Mesenchymal stem cell (in vitro differentiated cells and primary cell): ENCODE data around the gene ADAM23.

Experiments
- DNase-seq: peaks from one replicate; pipeline ENCODE4 v3.0.0-alpha.2; 2013
- H2AFZ ChIP-seq: one replicate; pipeline ENCODE4 v1.6.1; 2013; ENCODE audit warnings: low read depth, mild to moderate bottlenecking, control low read depth, inconsistent platforms, low read length, moderate library complexity
- H2AK5ac ChIP-seq: 2 replicates; pipeline ENCODE4 v1.6.1; 2013; ENCODE audit warnings: low read length, moderate library complexity, mild to moderate bottlenecking, inconsistent platforms; ENCODE audit not compliant: severe bottlenecking
- H2BK120ac ChIP-seq: one replicate; pipeline ENCODE4 v1.6.1; 2013; ENCODE audit warnings: low read depth, mild to moderate bottlenecking, inconsistent platforms, low read length, moderate library complexity
- H2BK12ac ChIP-seq, 2 experiments: one replicate each; pipeline ENCODE4 v1.6.1; 2013; ENCODE audit warnings: inconsistent platforms in 2 of 2, low read length in 2 of 2, mild to moderate bottlenecking in 2 of 2, moderate library complexity in 2 of 2, control low read depth in 1 of 2
- H2BK15ac ChIP-seq: one replicate; pipeline ENCODE4 v1.6.1; 2013; ENCODE audit warnings: mild to moderate bottlenecking, low read depth, inconsistent platforms; ENCODE audit not compliant: poor library complexity, severe bottlenecking
- H2BK5ac ChIP-seq: 2 replicates; pipeline ENCODE4 v1.6.1; 2013; ENCODE audit warnings: low read depth, mild to moderate bottlenecking, low read length, control low read depth, inconsistent platforms; ENCODE audit not compliant: poor library complexity, severe bottlenecking
- H3K14ac ChIP-seq, 2 experiments: one replicate each; pipeline ENCODE4 v1.6.1; 2013; ENCODE audit warnings: inconsistent platforms in 2 of 2, low read length in 2 of 2, control low read depth in 1 of 2, mild to moderate bottlenecking in 1 of 2, moderate library complexity in 1 of 2
- H3K18ac ChIP-seq, 2 experiments: one replicate each; pipeline ENCODE4 v1.6.1; 2013; ENCODE audit warnings: inconsistent platforms in 2 of 2, low read length in 2 of 2, control low read depth in 1 of 2, low read depth in 1 of 2, mild to moderate bottlenecking in 1 of 2
- H3K23ac ChIP-seq, 2 experiments: one replicate each; pipeline ENCODE4 v1.6.1; 2013; ENCODE audit warnings: inconsistent platforms in 2 of 2, low read length in 2 of 2, mild to moderate bottlenecking in 2 of 2, moderate library complexity in 2 of 2, control low read depth in 1 of 2
- H3K27ac ChIP-seq: 2 replicates; pipeline ENCODE4 v1.5.1; 2013; ENCODE audit warnings: mild to moderate bottlenecking, moderate library complexity, low read length, control low read depth, inconsistent platforms; ENCODE audit not compliant: poor library complexity, severe bottlenecking
- H3K27me3 ChIP-seq, 2 experiments: 2 replicates each; pipeline versions ENCODE4 v1.6.1 to v1.7.0; 2013; ENCODE audit warnings: low read length in 2 of 2, mild to moderate bottlenecking in 2 of 2, moderate library complexity in 2 of 2, control low read depth in 1 of 2, inconsistent platforms in 1 of 2; ENCODE audit not compliant: control insufficient read depth in 1 of 2, insufficient read depth in 1 of 2
- H3K36me3 ChIP-seq, 2 experiments: 2 replicates each; pipeline versions ENCODE4 v1.6.1 to v1.7.0; 2013; ENCODE audit warnings: low read length in 2 of 2, control low read depth in 1 of 2, inconsistent platforms in 1 of 2, low read depth in 1 of 2, mild to moderate bottlenecking in 1 of 2; ENCODE audit not compliant: insufficient read depth in 2 of 2, control insufficient read depth in 1 of 2
- H3K4ac ChIP-seq, 2 experiments: one replicate each; pipeline ENCODE4 v1.6.1; 2013; ENCODE audit warnings: inconsistent platforms in 2 of 2, low read length in 2 of 2, mild to moderate bottlenecking in 2 of 2, moderate library complexity in 2 of 2, control low read depth in 1 of 2, low read depth in 1 of 2
- H3K4me1 ChIP-seq: 2 replicates; pipeline ENCODE4 v1.6.1; 2013; ENCODE audit warnings: low read depth, low read length, control low read depth; ENCODE audit not compliant: control insufficient read depth, insufficient read depth
- H3K4me2 ChIP-seq: 2 replicates; pipeline ENCODE4 v1.6.1; 2013; ENCODE audit warnings: low read length, mild to moderate bottlenecking, inconsistent platforms; ENCODE audit not compliant: poor library complexity, severe bottlenecking
- H3K4me3 ChIP-seq, 2 experiments: 2 replicates each; pipeline versions ENCODE4 v1.5.1 to v1.7.0; 2013; ENCODE audit warnings: low read length in 2 of 2, mild to moderate bottlenecking in 2 of 2, control low read depth in 1 of 2, low read depth in 1 of 2; ENCODE audit not compliant: insufficient read depth in 1 of 2
- H3K79me1 ChIP-seq: replicated peaks from 2 replicates; pipeline ENCODE4 v1.6.1; 2013; ENCODE audit warnings: mild to moderate bottlenecking, control low read depth, low read length, inconsistent platforms; ENCODE audit not compliant: poor library complexity, severe bottlenecking
- H3K9ac ChIP-seq: 2 replicates; pipeline ENCODE4 v1.7.0; 2013; ENCODE audit warnings: mild to moderate bottlenecking, low read length, moderate library complexity
- H3K9me3 ChIP-seq: 2 replicates; pipeline ENCODE4 v1.7.0; 2013; ENCODE audit warnings: mild to moderate bottlenecking, low read length; ENCODE audit not compliant: control insufficient read depth
- H4K8ac ChIP-seq: one replicate; pipeline ENCODE4 v1.6.1; 2013; ENCODE audit warnings: inconsistent platforms, mild to moderate bottlenecking, low read length, moderate library complexity
- H4K91ac ChIP-seq: one replicate; pipeline ENCODE4 v1.6.1; 2013; ENCODE audit warnings: mild to moderate bottlenecking, low read length, inconsistent platforms
- WGBS: methylation state at CpG from one replicate; pipeline ENCODE4 v1.1.7; 2013; ENCODE audit warnings: mixed read lengths; 5-methylcytosine and 5-hydroxymethylcytosine counted together

The ADAM23 gene

DNA sequence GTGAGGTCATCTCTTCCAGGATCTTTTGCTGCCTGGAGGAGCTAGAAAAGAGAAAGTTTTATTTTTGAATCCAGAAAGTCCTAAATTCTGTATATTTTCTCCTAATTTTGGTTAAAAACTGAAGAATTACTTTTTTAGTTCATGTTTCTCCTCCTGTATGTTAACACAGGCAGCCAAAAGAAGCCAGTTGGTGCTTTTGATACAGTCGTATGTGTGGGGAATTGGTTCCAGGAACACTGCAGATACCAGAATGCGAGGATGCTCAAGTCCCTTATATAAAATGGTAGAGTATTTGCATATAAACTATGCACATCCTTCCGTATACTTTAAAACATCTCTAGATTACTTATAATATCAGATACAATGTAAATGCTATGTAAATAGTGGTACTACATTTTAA is 22.6 kb upstream of the ADAM23 start:
- Histone ChIP-seq H3K9ac (no peak overlapping the region), H3K4me3 (no peak overlapping the region), H3K4me2 (no peak overlapping the region), H3K27me3 (no peaks in the 10 kb centered on the region), H2AK5ac (no peak overlapping the region), H4K8ac (no peak overlapping the region), H3K79me1 (no peaks in the 10 kb centered on the region), H3K27ac (no peak overlapping the region), H3K4me1 (no peaks in the 10 kb centered on the region), H3K4ac (peak overlapping the region in 1 of 2 experiments; percentile 51), H3K23ac (no peak overlapping the region), H3K18ac (no peak overlapping the region), H2AFZ (no peak overlapping the region), H2BK12ac (peak overlapping the region in 1 of 2 experiments; percentile 75), H3K36me3 (no peaks in the 10 kb centered on the region), H2BK5ac (no peak overlapping the region), H3K14ac (no peak overlapping the region), H2BK15ac (no peak overlapping the region), H2BK120ac (no peak overlapping the region), H4K91ac (no peak overlapping the region), H3K9me3 (peaks cover 8% of the 10 kb centered on the region)
- DNase-seq = no peak
- 80% methylated on average over 1 of the region's 3 CpGs for WGBS

- Histone ChIP-seq H3K4me2 (no peak overlapping the region), H2AFZ (no peak overlapping the region), H3K36me3 (no peaks in the 10 kb centered on the region), H3K18ac (no peak overlapping the region), H3K4ac (no peak overlapping the region), H2AK5ac (no peak overlapping the region), H3K4me3 (no peak overlapping the region), H3K14ac (no peak overlapping the region), H3K9ac (no peak overlapping the region), H2BK15ac (no peak overlapping the region), H3K23ac (no peak overlapping the region), H2BK120ac (no peak overlapping the region), H2BK5ac (no peak overlapping the region), H2BK12ac (no peak overlapping the region), H3K27me3 (no peaks in the 10 kb centered on the region), H3K9me3 (peaks cover 8% of the 10 kb centered on the region), H3K4me1 (no peaks in the 10 kb centered on the region), H4K8ac (no peak overlapping the region), H4K91ac (no peak overlapping the region), H3K27ac (no peak overlapping the region), H3K79me1 (no peaks in the 10 kb centered on the region)
- DNase-seq = peak; percentile 85
Measured at GRCh38 chr2:206422493-206422892, 20.8 kb upstream of the ADAM23 start.

DNA sequence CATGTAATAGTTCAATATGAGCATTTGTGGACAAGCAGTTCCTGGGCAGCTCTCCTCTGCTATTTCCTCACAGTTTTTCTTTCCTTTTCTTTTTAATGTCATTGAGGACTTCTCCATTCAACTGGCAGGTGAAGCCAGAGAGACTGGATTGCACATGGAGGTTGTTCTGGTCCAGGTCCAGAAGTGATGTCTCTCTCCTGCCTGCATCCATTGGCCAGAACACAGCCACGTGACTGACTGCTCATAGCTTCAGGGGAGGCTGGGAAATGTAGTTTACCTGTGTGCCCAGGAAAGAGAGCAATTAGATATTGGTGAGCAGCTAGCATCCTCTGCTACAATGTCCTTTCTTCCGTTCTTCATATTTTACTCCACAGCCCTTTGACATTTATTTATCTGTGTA is 20.2 kb upstream of the ADAM23 start:
- Histone ChIP-seq H4K91ac (peak overlapping the region; percentile 99), H2BK5ac (no peak overlapping the region), H2AK5ac (no peak overlapping the region), H2BK15ac (no peak overlapping the region), H3K27ac (no peak overlapping the region), H3K27me3 (no peaks in the 10 kb centered on the region), H2BK12ac (peak overlapping the region; percentile 6 to 80), H2BK120ac (no peak overlapping the region), H2AFZ (no peak overlapping the region), H3K18ac (peak overlapping the region; percentile 44 to 79), H3K36me3 (no peaks in the 10 kb centered on the region), H3K4me3 (no peak overlapping the region), H3K4me2 (no peak overlapping the region), H3K23ac (no peak overlapping the region), H3K14ac (no peak overlapping the region), H3K9me3 (peaks cover 7% of the 10 kb centered on the region), H3K4me1 (no peaks in the 10 kb centered on the region), H3K9ac (no peak overlapping the region), H4K8ac (peak overlapping the region; percentile 82), H3K79me1 (no peaks in the 10 kb centered on the region), H3K4ac (peak overlapping the region in 1 of 2 experiments; percentile 51)
- 78% methylated on average over 1 of the region's 2 CpGs for WGBS
- DNase-seq = peak; percentile 45

GRCh38 chr2:206424134-206424533 is 19.2 kb upstream of the ADAM23 start:
- H2BK5ac ChIP-seq = no peak overlapping the region
- no peaks in the 10 kb centered on the region for H3K79me1 ChIP-seq
- no peak overlapping the region for H3K4me2 ChIP-seq
- no peak overlapping the region for H3K18ac ChIP-seq
- peak; percentile 56 for DNase-seq
- H3K23ac ChIP-seq = no peak overlapping the region
- H3K4me1 ChIP-seq = no peaks in the 10 kb centered on the region
- no peak overlapping the region for H3K9ac ChIP-seq
- H3K14ac ChIP-seq = no peak overlapping the region
- peaks cover under 1% of the 10 kb centered on the region for H3K9me3 ChIP-seq
- no peak overlapping the region for H2BK120ac ChIP-seq
- no CpG with 5 or more reads among the region's 3 CpGs for WGBS
- H2BK15ac ChIP-seq = no peak overlapping the region
- H3K27ac ChIP-seq = no peak overlapping the region
- no peak overlapping the region for H4K91ac ChIP-seq
- no peak overlapping the region for H3K4me3 ChIP-seq
- no peak overlapping the region for H4K8ac ChIP-seq
- H2AFZ ChIP-seq = no peak overlapping the region
- H3K4ac ChIP-seq = no peak overlapping the region
- no peak overlapping the region for H2BK12ac ChIP-seq
- no peak overlapping the region for H2AK5ac ChIP-seq
- H3K27me3 ChIP-seq = no peaks in the 10 kb centered on the region
- no peaks in the 10 kb centered on the region for H3K36me3 ChIP-seq
